Upper lobe of left lung (tissue), 6 donors: ENCODE measurements around the gene TPST2. TPM values are rescaled to one million over a fixed set of nuclear protein-coding genes. Genes with fewer than 3 reads are reported as not detected.

Source experiments
- ATAC-seq, 2 donors: fragments of 200-7000 bp; cut with Tn5 transposase; one replicate each; pipeline ENCODE4 v1.9.1; 2022; ENCODE audit warnings: mild to moderate bottlenecking in 2 of 2, moderate library complexity in 2 of 2; ENCODE audit not compliant: low FRiP score in 2 of 2
- DNase-seq, 2 donors: peaks; one replicate each; pipeline ENCODE4 v3.0.0-alpha.2; 2019 to 2020
- H3K27ac ChIP-seq, 4 donors: fragments of 200-600 bp; sonication (generic); one replicate each; pipeline ENCODE4 v1.5.1; 2016 to 2019
- H3K27me3 ChIP-seq, 4 donors: fragments of 200-600 bp; sonication (generic); one replicate each; pipeline ENCODE4 v1.5.1; 2017 to 2019
- H3K36me3 ChIP-seq, 4 donors: fragments of 200-600 bp; sonication (generic); one replicate each; pipeline ENCODE4 v1.5.1; 2016 to 2019
- H3K4me1 ChIP-seq, 4 donors: fragments of 200-600 bp; sonication (generic); one replicate each; pipeline ENCODE4 v1.5.1; 2018 to 2019
- H3K4me3 ChIP-seq, 4 donors: fragments of 200-600 bp; sonication (generic); one replicate each; pipeline ENCODE4 v1.5.1; 2017 to 2019; ENCODE audit warnings: mild to moderate bottlenecking in 2 of 4, moderate library complexity in 1 of 4
- H3K9me3 ChIP-seq, 4 donors: fragments of 200-600 bp; sonication (generic); one replicate each; pipeline ENCODE4 v1.5.1; 2018 to 2019
- CTCF ChIP-seq, 6 experiments: fragments of 450-650 bp in 4 of 6; fragments of 200-600 bp in 2 of 6; sonication (generic) in 2 of 6; IDR thresholded peaks; one replicate each; pipeline ENCODE4 v1.5.1; 2016 to 2019; ENCODE audit warnings: antibody characterized with exemption in 6 of 6
- EP300 ChIP-seq, 4 donors: sonication (generic); formaldehyde crosslinking; IDR thresholded peaks; one replicate each; pipeline ENCODE4 v1.5.1; 2017; ENCODE audit warnings: antibody characterized with exemption in 4 of 4, control low read depth in 2 of 4
- POLR2A ChIP-seq, 4 donors: fragments of 450-650 bp; IDR thresholded peaks; one replicate each; pipeline ENCODE4 v1.5.1; 2016 to 2017; ENCODE audit warnings: antibody characterized with exemption in 4 of 4, mild to moderate bottlenecking in 2 of 4
- POLR2AphosphoS5 ChIP-seq, 2 donors: sonication (generic); formaldehyde crosslinking; IDR thresholded peaks; one replicate each; pipeline ENCODE4 v1.5.1; 2017; ENCODE audit warnings: antibody characterized with exemption in 2 of 2
- WGBS, 2 donors: methylation state at CpG; one replicate each; pipeline ENCODE4 v1.1.5; 2017 to 2018; 5-methylcytosine and 5-hydroxymethylcytosine counted together
- total RNA-seq, 6 donors: library from RNA; depleted of rRNA in 4 of 6; stranded (reverse); fragments of >200 nt in 4 of 6; gene quantifications; one replicate each; pipeline versions ENCODE4 v1.1.0 to v1.2.1, GENCODE V29; 2016 to 2021
- donor health status: DM: no; HTN: no; CAD: no; lungs with moderate emphysema.
- donor health status: DM: no; HTN: yes; CAD: no; lungs with severe emphysema.

Gene TPST2
- total RNA-seq, 6 donors from 2014 or later = 50.5 to 253 (median 95.8) TPM

GRCh38 chr22:26561756-26562417 lies 28.0 kb downstream of the TPST2 start:
- peaks cover 0 to 17% (median 11%) of the 10 kb centered on the region in 4 donors for H3K36me3 ChIP-seq
- 84 to 86% methylated on average over 6 to 9 of the region's 9 CpGs for WGBS, 2 donors
- no peak for DNase-seq
- H3K27ac ChIP-seq = peak overlapping the region in 1 of 4 donors; percentile 53
- peaks cover 22 to 47% (median 33%) of the 10 kb centered on the region in 4 donors for H3K4me1 ChIP-seq
- no peak overlapping the region for H3K4me3 ChIP-seq
- H3K27me3 ChIP-seq = no peaks in the 10 kb centered on the region
- H3K9me3 ChIP-seq = no peaks in the 10 kb centered on the region
- ATAC-seq = peak in 1 of 2 donors; percentile 29
- TF ChIP-seq POLR2A (IDR thresholded peaks at IDR 0.05) = no peak
- no peak for TF ChIP-seq CTCF (IDR thresholded peaks at IDR 0.05)
- TF ChIP-seq POLR2AphosphoS5 (IDR thresholded peaks at IDR 0.05) = no peak
- no peak for TF ChIP-seq EP300 (IDR thresholded peaks at IDR 0.05)

- TF ChIP-seq POLR2AphosphoS5 (IDR thresholded peaks at IDR 0.05) (no peak), CTCF (IDR thresholded peaks at IDR 0.05) (no peak), EP300 (IDR thresholded peaks at IDR 0.05) (no peak)
- H3K36me3 ChIP-seq = peaks cover 0 to 14% (median 6%) of the 10 kb centered on the region in 4 donors
- DNase-seq (no peak), ATAC-seq (no peak)
- H3K27me3 ChIP-seq = no peaks in the 10 kb centered on the region
- H3K27ac ChIP-seq = no peak overlapping the region
- H3K4me3 ChIP-seq = no peak overlapping the region
- H3K4me1 ChIP-seq = peaks cover 18 to 51% (median 23%) of the 10 kb centered on the region in 4 donors
- WGBS, 2 donors = 86 to 92% methylated on average over 13 of the region's 13 CpGs
- H3K9me3 ChIP-seq = no peaks in the 10 kb centered on the region
Measured at GRCh38 chr22:26559961-26560575, 29.9 kb downstream of the TPST2 start.

GRCh38 chr22:26558248-26558895 lies 31.6 kb downstream of the TPST2 start:
- peaks cover 0 to 4% (median 0%) of the 10 kb centered on the region in 4 donors for H3K36me3 ChIP-seq
- ATAC-seq = no peak
- WGBS, 2 donors = 66 to 73% methylated on average over 3 of the region's 3 CpGs
- no peaks in the 10 kb centered on the region for H3K27me3 ChIP-seq
- DNase-seq = no peak
- TF ChIP-seq POLR2AphosphoS5 (IDR thresholded peaks at IDR 0.05) (no peak), CTCF (IDR thresholded peaks at IDR 0.05) (no peak), EP300 (IDR thresholded peaks at IDR 0.05) (no peak), POLR2A (IDR thresholded peaks at IDR 0.05) (no peak)
- no peak overlapping the region for H3K27ac ChIP-seq
- H3K4me3 ChIP-seq = no peak overlapping the region
- H3K4me1 ChIP-seq = peaks cover 13 to 49% (median 16%) of the 10 kb centered on the region in 4 donors
- H3K9me3 ChIP-seq = no peaks in the 10 kb centered on the region

- Histone ChIP-seq H3K4me3 (no peak overlapping the region), H3K36me3 (peaks cover 0 to 4% (median 0%) of the 10 kb centered on the region in 4 donors), H3K27ac (no peak overlapping the region), H3K9me3 (no peaks in the 10 kb centered on the region), H3K27me3 (no peaks in the 10 kb centered on the region), H3K4me1 (peaks cover 12 to 56% (median 15%) of the 10 kb centered on the region in 4 donors)
- WGBS, 2 donors = 90 to 98% methylated on average over 4 to 5 of the region's 5 CpGs
- TF ChIP-seq POLR2A (IDR thresholded peaks at IDR 0.05) = no peak
- TF ChIP-seq EP300 (IDR thresholded peaks at IDR 0.05) = no peak
- TF ChIP-seq POLR2AphosphoS5 (IDR thresholded peaks at IDR 0.05) = no peak
- TF ChIP-seq CTCF (IDR thresholded peaks at IDR 0.05) = no peak
- DNase-seq (no peak), ATAC-seq (no peak)
Measured at GRCh38 chr22:26556904-26557303, 33.0 kb downstream of the TPST2 start.
